Right ventricle myocardium inferior (tissue), 1 donor: ENCODE measurements around the gene BTN3A1. TPM values are rescaled to one million over a fixed set of nuclear protein-coding genes. Genes with fewer than 3 reads are reported as not detected.
"Not testable (repeated sequence)": the region's sequence is repeated elsewhere in the genome, so short reads cannot be mapped to it uniquely, and the experiment has no call there.

Experiments used
- ATAC-seq: fragments of 200-7000 bp; cut with Tn5 transposase; one replicate; pipeline ENCODE4 v1.9.1; 2020; ENCODE audit warnings: mild to moderate bottlenecking, moderate library complexity
- DNase-seq: peaks from one replicate; pipeline ENCODE4 v3.0.0; 2021; ENCODE audit errors: missing footprints
- intact Hi-C: fragments of 100-400 bp; cut with DNase I; formaldehyde crosslinking; loops from one replicate; pipeline ENCODE4 v1.11.0; 2022
- total RNA-seq: library from RNA; stranded (reverse); fragmentation: NEBNext Ultra II Directional; extraction: Animal tissue kit (Norgen Biotek cat#: 25700); gene quantifications from one replicate; pipeline ENCODE4 v1.2.1, GENCODE V29; 2021
- donor health status: DM: no; HTN: yes; CAD: no; lungs with severe emphysema.

The BTN3A1 gene
- total RNA-seq, 1 donor from 2014 or later: 11.2 TPM

DNA sequence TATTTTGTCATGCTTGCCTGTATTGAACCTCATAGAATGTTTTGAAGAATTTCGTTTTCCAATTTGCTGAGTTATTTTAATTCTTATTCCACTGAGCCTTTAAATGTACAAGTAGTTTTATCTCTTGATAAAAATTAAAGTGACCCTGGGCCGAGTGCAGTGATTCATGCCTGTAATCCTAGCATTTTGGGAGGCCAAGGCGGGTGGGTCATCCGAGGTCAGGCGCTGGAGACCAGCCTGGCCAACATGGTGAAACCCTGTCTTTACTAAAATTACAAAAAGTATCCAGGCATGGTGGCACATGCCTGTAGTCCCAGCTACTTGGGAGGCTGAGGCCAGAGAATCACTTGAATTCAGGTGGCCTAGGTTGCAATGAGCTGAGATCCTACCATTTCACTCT is 59.3 kb downstream of the BTN3A1 start:
- ATAC-seq, DNase-seq, intact Hi-C loops: not testable (repeated sequence)

DNA sequence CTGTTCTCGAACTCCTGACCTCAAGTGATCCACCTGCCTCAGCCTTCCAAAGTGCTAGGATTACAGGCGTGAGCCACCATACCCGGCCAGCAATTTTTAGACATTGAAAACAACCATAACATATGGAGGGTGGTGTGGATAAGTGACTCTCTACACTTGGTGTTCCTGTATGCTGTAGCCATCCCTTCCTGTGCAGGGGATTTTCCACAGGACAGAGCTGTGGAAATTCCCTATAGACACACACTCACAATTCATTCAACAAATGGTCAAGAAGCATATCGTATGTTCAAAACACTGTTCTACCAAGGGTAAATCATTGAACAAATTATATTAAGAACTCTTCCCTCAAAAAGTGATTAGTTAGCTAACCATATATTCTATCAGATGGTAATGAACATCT is 61.9 kb downstream of the BTN3A1 start:
- DNase-seq: no peak
- no peak for ATAC-seq
- intact Hi-C loops: no loop called here

DNA sequence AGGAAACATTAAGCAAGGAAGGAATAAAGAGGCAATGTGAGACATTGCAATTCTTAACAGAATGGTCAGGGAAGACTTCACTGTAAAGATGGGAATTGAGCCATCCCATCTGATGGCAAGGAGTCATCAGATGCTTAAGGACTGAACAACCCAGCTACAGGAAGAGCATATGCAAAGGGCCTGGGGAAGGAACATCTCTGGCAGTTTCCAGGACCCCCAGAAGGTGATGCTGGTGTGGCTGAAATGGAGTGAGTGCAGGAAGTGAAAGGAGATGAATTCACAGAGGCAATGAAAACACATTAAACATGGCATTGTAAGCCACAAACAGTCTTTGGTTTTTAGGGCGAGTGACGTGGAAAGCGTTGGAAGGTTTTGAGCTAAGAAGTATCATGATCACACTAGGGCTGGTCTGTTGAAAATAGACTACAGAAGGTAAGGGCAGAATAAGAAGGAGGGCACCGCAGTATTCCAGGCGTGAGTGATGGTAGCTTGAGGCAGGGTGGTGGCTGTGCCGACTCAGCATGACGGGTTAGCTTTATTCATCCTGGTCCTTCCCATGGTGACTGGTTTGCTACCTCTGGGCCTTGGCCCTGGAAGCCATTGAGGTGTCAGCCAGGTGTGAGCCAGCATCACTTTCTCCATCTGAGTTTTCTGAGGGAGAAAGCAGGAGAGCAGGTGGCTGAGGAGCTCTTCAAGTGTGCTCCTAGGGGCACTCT is 62.5 kb downstream of the BTN3A1 start:
- intact Hi-C loops: no loop called here
- DNase-seq (no peak), ATAC-seq (no peak)

Other genes with a start within 250 kb of the BTN3A1 start
- 17.0 TPM for gene BTN3A2, start 37.1 kb upstream of the BTN3A1 start, total RNA-seq
- 6.0 TPM for gene BTN2A2, start 19.2 kb upstream of the BTN3A1 start, total RNA-seq
- 9.4 TPM for gene BTN3A3, start 38.2 kb downstream of the BTN3A1 start, total RNA-seq
- 14.5 TPM for gene BTN2A1, start 55.7 kb downstream of the BTN3A1 start, total RNA-seq
- gene BTN1A1, start 98.0 kb downstream of the BTN3A1 start, total RNA-seq: not detected
- gene HMGN4, start 136.1 kb downstream of the BTN3A1 start, total RNA-seq: 29.0 TPM
- 7.6 TPM for gene ABT1, start 194.7 kb downstream of the BTN3A1 start, total RNA-seq